Esophagus muscularis mucosa (tissue), 4 donors: Measurements from ENCODE around the gene IMP4. TPM values are rescaled to one million over a fixed set of nuclear protein-coding genes. Genes with fewer than 3 reads are reported as not detected.

Source experiments
- DNase-seq: peaks from one replicate; pipeline ENCODE4 v3.0.0-alpha.2; 2017; ENCODE audit errors: extremely low spot score
- H3K27ac ChIP-seq, 4 donors: fragments of 200-600 bp; sonication (generic); replicated peaks in 1 of 4; 1 replicate in 3 of 4; 2 replicates in 1 of 4; pipeline ENCODE4 v1.5.1; 2016 to 2019; ENCODE audit warnings: mild to moderate bottlenecking in 1 of 4
- H3K27me3 ChIP-seq, 4 donors: fragments of 200-600 bp; sonication (generic); one replicate each; pipeline versions ENCODE4 v1.5.1 to v1.6.0; 2016 to 2019
- H3K36me3 ChIP-seq, 4 donors: fragments of 200-600 bp; sonication (generic); one replicate each; pipeline ENCODE4 v1.5.1; 2016 to 2019
- H3K4me1 ChIP-seq, 4 donors: fragments of 200-600 bp; sonication (generic); one replicate each; pipeline ENCODE4 v1.5.1; 2016 to 2019
- H3K4me3 ChIP-seq, 4 donors: fragments of 200-600 bp; sonication (generic); 1 replicate in 2 of 4; 2 replicates in 2 of 4; pipeline ENCODE4 v1.5.1; 2016 to 2019; ENCODE audit warnings: mild to moderate bottlenecking in 4 of 4, moderate library complexity in 1 of 4
- H3K9me3 ChIP-seq, 4 donors: fragments of 200-600 bp; sonication (generic); 1 replicate in 3 of 4; 2 replicates in 1 of 4; pipeline ENCODE4 v1.5.1; 2016 to 2019
- CTCF ChIP-seq, 3 experiments: fragments of 200-600 bp in 2 of 3; fragments of 450-650 bp in 1 of 3; sonication (generic) in 2 of 3; IDR thresholded peaks; one replicate each; pipeline ENCODE4 v1.5.1; 2017 to 2019; ENCODE audit warnings: antibody characterized with exemption in 3 of 3, mild to moderate bottlenecking in 2 of 3, moderate library complexity in 1 of 3
- EP300 ChIP-seq: sonication (generic); formaldehyde crosslinking; IDR thresholded peaks from one replicate; pipeline ENCODE4 v1.6.1; 2017; ENCODE audit warnings: antibody characterized with exemption
- POLR2A ChIP-seq: fragments of 450-650 bp; IDR thresholded peaks from one replicate; pipeline ENCODE4 v1.6.1; 2017; ENCODE audit warnings: antibody characterized with exemption, moderate library complexity, mild to moderate bottlenecking, low read depth
- POLR2AphosphoS5 ChIP-seq, 2 donors: sonication (generic); formaldehyde crosslinking; IDR thresholded peaks; one replicate each; pipeline ENCODE4 v1.6.1; 2017; ENCODE audit warnings: antibody characterized with exemption in 2 of 2
- WGBS: methylation state at CpG from one replicate; pipeline ENCODE4 v1.1.5; 2018; 5-methylcytosine and 5-hydroxymethylcytosine counted together
- intact Hi-C: fragments of 100-400 bp; cut with DNase I; formaldehyde crosslinking; loops from one replicate; pipeline ENCODE4 v1.15.1; 2023
- total RNA-seq, 4 donors: library from RNA; depleted of rRNA; stranded (reverse); fragments of >200 nt; gene quantifications; one replicate each; pipeline versions ENCODE4 v1.1.0 to v1.2.1, GENCODE V29; 2016

IMP4 gene
- total RNA-seq, 4 donors from 2014 or later: 94.7 to 139 (median 114) TPM

GRCh38 chr2:130358420-130359350 lies 16.0 kb downstream of the IMP4 start:
- TF ChIP-seq EP300 (no peak), POLR2AphosphoS5 (IDR thresholded peaks at IDR 0.05) (no peak), CTCF (IDR thresholded peaks at IDR 0.05) (no peak), POLR2A (no peak)
- Histone ChIP-seq H3K4me3 (no peak overlapping the region), H3K36me3 (peaks cover 0 to 5% (median 0%) of the 10 kb centered on the region in 4 donors), H3K4me1 (peaks cover 14 to 29% (median 26%) of the 10 kb centered on the region in 4 donors), H3K27ac (no peak overlapping the region), H3K9me3 (no peaks in the 10 kb centered on the region), H3K27me3 (no peaks in the 10 kb centered on the region)
- intact Hi-C loops: no loop called here
- WGBS: 90% methylated on average over 30 of the region's 33 CpGs
- DNase-seq: no peak

GRCh38 chr2:130359466-130359865 lies 16.8 kb downstream of the IMP4 start:
- no peak overlapping the region for H3K27ac ChIP-seq
- no peak for TF ChIP-seq CTCF (IDR thresholded peaks at IDR 0.05)
- TF ChIP-seq POLR2A: no peak
- TF ChIP-seq POLR2AphosphoS5 (IDR thresholded peaks at IDR 0.05): no peak
- TF ChIP-seq EP300: no peak
- peaks cover 14 to 21% (median 18%) of the 10 kb centered on the region in 4 donors for H3K4me1 ChIP-seq
- WGBS: 84% methylated on average over 5 of the region's 5 CpGs
- no peaks in the 10 kb centered on the region for H3K27me3 ChIP-seq
- no peak overlapping the region for H3K4me3 ChIP-seq
- intact Hi-C loops: no loop called here
- no peaks in the 10 kb centered on the region for H3K9me3 ChIP-seq
- peaks cover 0 to 5% (median 0%) of the 10 kb centered on the region in 4 donors for H3K36me3 ChIP-seq
- DNase-seq: no peak

GRCh38 chr2:130363479-130363878 lies 20.8 kb downstream of the IMP4 start:
- Histone ChIP-seq H3K4me1 (no peaks in the 10 kb centered on the region), H3K4me3 (no peak overlapping the region), H3K27me3 (no peaks in the 10 kb centered on the region), H3K9me3 (no peaks in the 10 kb centered on the region), H3K36me3 (peaks cover 0 to 7% (median 0%) of the 10 kb centered on the region in 4 donors), H3K27ac (no peak overlapping the region)
- intact Hi-C loops: no loop called here
- DNase-seq: no peak
- no peak for TF ChIP-seq POLR2AphosphoS5 (IDR thresholded peaks at IDR 0.05)
- no peak for TF ChIP-seq POLR2A
- no peak for TF ChIP-seq CTCF (IDR thresholded peaks at IDR 0.05)
- no peak for TF ChIP-seq EP300

GRCh38 chr2:130365075-130365474 lies 22.4 kb downstream of the IMP4 start:
- no peak overlapping the region for H3K27ac ChIP-seq
- H3K9me3 ChIP-seq: no peaks in the 10 kb centered on the region
- WGBS: 88% methylated on average over 2 of the region's 2 CpGs
- no peak for TF ChIP-seq CTCF (IDR thresholded peaks at IDR 0.05)
- no peak for TF ChIP-seq POLR2A
- no peak for TF ChIP-seq EP300
- TF ChIP-seq POLR2AphosphoS5 (IDR thresholded peaks at IDR 0.05): no peak
- DNase-seq: no peak
- H3K27me3 ChIP-seq: no peaks in the 10 kb centered on the region
- H3K36me3 ChIP-seq: peaks cover 0 to 7% (median under 1%) of the 10 kb centered on the region in 4 donors
- intact Hi-C loops: no loop called here
- H3K4me3 ChIP-seq: no peak overlapping the region
- H3K4me1 ChIP-seq: no peaks in the 10 kb centered on the region
